Stimulated activated CD8-positive, alpha-beta memory T cell treated with anti-CD3 and anti-CD28 coated beads, Interleukin-12 subunit alpha, Interleukin-12 subunit beta, amount 100 ng/mL, for 24 hours (primary cell): ENCODE measurements around the gene RAB40B.

Experiments
- DNase-seq: peaks from one replicate; pipeline ENCODE4 v3.0.0-alpha.2; 2020; ENCODE audit errors: extremely low read depth

RAB40B gene

DNA sequence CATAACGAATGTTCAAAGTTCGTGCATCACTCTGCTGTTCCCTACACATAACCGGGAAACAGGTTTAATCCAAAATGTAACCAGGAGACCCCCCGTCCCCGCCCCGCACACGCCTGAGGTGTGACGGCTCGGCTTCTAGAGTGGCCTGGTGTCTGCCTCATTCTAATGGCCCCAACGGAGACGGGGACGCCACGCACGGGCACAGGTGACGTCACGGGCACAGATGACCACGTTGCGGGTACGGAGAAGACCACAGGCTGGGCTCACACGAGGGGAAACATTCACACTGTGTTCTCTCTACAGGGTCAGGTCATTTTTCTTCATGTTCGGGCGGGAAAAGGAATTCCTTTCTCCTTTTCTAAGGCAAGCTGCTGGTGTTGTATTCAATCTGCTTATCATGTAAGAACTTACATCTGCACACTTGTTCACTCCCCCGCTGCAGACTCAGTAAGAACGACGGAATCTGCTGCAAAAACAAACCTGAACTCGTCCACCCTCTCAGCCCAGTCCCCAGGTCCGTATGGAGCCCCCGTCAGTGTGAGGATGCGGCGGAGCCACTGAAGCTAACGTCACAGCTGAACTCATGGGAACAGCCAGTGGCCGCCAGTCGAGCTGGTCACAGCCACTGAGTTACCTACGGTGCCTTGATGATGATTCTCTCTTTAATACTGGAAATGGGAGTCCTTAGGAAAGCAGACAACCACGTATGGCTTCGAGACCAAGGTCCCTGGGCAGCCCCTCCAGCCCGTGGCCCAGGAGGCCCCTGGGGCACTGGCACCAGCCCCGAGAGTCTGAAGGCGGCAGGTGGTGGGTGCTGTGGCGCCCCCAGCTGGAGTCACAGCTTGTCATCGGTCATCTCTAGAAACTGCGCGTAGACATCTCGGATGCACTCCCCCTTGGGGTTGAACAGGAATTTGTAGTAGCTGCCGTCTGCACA lies 83.1 kb downstream of the RAB40B start:
- DNase-seq, result no peak

DNA sequence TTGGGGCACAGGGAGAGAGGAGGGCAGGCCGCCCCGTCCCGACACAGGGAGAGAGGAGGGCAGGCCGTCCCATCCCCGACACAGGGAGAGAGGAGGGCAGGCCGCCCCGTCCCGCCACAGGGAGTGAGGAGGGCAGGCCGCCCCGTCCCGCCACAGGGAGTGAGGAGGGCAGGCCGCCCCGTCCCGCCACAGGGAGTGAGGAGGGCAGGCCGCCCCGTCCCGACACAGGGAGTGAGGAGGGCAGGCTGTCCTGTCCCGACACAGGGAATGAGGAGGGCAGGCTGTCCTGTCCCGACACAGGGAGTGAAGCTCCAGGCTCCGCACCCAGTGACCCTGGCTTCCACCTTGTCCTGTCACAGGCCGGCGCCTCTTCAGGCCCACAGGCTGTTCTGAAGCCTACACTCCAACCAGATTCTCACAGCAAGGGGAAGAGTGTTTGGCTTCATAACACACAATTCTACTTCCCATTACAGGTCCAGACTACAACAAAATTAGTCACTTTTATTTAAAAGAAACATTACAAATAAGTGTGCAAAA lies 84.3 kb downstream of the RAB40B start:
- DNase-seq, result no peak

DNA sequence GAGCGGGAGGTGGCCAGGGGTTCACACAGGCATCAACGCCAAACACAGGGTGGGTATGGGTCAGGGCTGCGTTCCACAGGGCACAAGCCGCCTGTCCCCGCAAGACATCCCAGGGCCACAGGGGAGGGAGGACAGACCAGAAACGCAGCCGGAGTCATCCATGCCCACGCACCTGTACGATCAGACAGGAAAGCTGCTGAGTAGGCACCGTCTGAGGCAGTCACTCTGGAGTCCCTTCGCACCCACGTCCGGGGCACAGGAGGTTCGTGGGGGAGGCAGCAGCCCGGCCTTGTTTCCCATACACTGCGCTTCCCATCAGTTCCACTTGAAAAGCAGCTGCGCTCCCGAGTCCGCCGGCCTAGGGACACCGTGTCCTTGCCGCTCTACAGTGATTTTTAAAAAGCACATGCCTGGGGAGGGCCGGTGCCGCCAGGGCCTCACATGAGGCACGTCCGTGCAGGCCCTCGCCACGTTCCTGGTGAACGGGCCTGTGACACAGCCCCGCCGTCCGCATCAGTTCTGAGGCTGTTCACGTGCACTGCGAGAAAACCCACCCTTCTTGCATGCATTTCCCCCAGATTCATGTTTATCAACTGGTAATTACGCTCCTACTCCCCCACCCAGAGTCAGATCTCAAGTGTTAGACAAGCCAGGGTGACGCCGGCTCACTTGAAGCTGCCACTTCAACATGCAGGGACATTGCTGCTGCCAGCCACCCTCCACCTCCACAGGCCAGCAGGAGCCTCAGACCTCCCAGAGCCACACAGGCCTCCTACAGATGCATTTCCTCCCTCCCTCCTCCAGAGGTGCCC lies 85.0 kb downstream of the RAB40B start:
- no peak for DNase-seq

DNA sequence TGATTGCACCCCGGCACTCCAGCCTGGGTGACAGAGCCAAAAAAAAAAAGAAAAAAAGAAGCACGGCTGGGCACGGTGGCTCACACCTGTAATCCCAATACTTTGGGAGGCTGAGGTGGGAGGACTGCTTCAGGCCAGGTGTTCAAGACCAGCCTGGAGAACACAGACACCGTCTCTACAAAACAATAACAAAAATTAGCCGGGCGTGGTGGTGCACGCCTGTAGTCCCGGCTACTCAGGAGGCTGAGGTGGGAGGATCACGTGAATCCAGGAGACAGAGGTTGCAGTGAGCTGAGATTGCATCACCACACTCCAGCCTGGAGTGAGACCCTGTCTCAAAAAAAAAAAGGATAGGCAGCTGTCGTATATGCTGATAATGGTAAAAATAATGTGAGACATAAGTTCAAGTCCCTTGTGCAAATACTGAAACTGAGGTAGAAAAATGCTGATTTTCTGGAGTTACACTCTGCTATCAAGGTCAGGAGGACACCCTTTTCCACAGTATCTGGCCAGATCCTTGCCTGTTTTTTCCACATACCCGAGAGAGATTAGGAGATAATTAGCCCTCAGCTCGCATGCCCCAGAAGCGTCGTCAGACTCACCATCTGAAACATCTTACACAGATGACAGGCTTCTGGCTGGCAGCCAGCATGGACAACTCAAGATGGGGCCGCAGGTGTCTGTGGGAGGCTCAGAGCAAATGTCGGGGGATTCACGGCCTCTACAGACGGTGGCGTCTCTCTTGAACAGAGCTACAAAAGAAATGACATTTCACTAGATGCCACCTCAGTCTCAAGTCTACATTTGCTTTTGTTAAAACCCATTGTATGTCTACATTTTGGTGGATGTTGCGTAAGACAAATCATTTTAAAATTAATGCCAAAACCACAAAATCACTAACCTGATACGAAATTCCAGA lies 87.1 kb downstream of the RAB40B start:
- no peak for DNase-seq

DNA sequence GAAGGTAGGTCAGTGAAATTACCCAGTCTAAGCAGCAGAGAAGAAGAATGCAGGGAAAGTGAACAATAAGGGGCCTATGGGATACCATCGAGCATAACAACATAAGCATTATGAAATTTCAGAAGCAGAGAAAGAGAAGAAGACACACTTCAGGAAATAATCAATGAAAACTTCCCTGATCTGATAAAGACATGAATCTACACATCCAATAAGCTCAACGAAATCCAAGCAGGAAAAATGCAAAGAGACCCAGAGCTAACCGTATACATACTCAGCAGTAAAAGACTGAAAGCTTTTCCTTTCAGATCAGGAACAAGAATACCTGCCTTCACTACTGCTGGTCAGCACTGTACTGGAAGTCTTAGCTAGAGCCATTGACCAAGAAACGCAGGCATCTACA lies 88.8 kb downstream of the RAB40B start:
- no peak for DNase-seq

DNA sequence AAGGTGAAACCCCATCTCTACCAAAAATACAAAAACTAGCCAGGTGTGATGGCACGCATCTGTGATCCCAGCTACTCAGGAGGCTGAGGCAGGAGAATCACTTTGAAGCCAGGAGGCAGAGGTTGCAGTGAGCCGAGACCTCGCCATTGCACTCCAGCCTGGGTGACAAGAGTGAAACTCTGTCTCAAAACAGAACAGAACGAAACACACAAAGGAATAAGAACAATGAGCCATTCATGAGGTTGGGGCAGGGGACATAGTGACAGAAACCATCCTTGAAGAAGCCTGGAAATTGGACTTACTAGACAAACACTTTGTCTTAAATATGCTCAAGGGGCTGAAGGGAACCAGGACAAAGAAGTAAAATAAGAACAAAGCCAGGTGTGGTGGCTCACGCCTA lies 89.7 kb downstream of the RAB40B start:
- no peak for DNase-seq

DNA sequence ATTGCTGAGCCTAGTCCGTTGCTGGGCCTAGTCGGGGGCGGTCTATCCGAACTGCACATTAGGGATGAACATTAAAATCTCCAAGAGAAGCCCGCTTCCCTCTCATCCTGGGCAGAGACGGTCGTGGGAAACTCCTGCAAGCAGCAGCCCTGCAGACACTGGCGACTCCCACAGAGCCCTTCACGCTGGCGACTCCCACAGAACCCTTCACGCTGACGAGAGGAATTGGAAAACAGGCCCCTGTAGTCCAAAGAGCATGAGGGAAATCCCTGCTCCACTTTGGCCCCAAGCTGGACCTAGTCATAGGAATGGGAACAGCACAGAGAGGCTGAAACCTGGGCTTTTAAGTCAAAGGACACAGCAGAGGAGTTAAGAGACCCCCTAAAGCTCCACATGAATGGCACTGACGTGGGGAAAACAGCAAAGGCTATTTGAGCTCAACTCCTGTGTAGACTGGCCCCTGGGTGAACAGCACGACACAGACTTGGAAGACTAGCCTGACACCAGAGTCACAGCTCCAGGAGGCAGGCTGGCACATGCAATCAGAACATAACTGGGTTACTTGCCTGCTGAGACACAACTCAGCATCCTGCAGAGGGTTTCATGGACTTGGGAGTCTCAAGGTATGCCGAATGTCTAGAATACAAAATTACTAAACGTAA lies 92.4 kb downstream of the RAB40B start:
- no peak for DNase-seq
